Skeletal muscle cell (primary cell): ENCODE measurements around the gene FAM72B.
"Not testable (repeated sequence)": the region's sequence is repeated elsewhere in the genome, so short reads cannot be mapped to it uniquely, and the experiment has no call there.

Experiments
- DNase-seq: peaks from one replicate; pipeline ENCODE4 v3.0.0-alpha.2; 2010; ENCODE audit warnings: low read depth
- H3K4me3 ChIP-seq: 2 replicates; pipeline ENCODE4 v1.5.1; 2011; ENCODE audit warnings: low read depth, mild to moderate bottlenecking, control low read depth, low read length, moderate library complexity

The FAM72B gene

DNA sequence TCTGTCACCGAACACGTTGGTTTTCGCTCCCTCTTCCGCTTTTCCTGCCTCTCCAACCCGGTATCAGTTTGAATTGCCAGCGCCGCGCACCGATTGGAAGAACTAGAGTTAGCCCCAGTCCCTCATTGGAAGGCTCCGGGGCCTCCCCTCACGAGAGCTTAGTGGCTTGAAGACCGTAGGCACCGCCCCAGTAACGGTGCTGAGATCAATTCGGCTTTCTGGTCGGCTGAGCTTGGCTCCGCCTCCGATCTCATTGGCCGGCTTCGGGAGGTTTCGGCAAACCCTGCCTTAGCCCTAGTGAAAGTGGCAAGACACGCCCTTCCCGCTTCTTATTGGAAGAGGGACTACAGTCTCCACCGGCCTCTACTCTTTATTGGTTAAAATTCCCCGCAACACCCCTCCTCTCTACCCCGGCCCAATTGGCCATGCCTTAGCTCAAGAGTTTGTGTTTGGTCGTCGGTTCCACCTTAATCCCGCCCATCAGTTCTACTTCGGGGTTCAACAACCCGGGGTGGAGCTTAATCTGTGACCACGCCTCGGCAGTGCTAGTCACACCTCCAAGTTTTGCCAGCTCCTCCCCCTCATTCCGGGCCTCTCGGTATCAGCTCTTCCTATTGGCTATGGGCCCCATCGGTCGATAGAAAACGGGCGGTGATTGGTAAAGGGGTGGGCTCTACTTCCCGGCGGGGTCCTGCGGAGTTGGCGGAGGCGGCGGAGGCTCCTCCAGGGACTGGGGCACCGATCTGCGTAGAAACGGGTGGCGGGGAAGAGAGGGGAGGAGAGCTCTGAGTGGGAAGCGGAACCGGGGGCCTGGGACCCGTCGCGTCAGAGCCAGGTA, at the start of gene FAM72B, which contains the start of gene SRGAP2C:
Gene FAM72B, minus strand, starts transcription at position 51 of the 838 bp plus-strand sequence. CDS start 851 bp downstream, outside the sequence.
Gene SRGAP2C, plus strand, starts transcription at position 686 of the 838 bp plus-strand sequence. CDS start 2,472 bp downstream, outside the sequence.
- peak within 1 kb of the TSS; percentile 46 for H3K4me3 ChIP-seq
- peak; percentile 99 for DNase-seq

DNA sequence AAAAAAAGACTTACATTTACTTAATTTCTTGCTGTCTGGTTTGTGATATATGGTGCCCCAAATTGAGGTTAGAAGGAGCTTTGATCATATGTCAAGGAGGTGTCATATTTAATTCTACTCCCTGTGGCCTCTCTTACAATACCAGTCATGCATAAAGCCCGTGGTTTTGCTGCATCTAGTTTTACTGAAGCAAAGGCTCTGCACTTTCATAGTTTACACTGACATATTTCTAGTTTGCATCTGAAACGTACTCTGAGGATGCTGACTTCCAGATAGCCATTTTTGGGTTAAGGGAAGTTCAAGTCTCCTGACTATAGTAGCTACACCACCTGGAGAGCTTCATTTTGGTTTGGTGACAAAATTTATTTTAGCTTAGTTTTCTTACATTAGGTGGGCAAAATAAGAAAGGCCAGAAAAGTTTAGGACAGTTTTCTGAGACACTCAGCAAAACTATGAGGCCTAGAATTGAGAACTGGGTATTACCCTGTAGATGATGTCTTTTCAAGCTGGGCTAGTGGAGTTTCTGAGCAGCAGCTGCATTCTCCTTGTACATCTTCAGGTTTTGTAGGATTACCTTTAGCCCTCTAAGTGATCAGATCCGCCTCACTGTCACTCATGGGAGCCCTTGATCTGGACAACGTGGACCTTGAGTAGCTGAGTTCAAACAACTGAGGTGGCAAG, 48.4 kb upstream of the FAM72B start:
- DNase-seq, H3K4me3 ChIP-seq: not testable (repeated sequence)

DNA sequence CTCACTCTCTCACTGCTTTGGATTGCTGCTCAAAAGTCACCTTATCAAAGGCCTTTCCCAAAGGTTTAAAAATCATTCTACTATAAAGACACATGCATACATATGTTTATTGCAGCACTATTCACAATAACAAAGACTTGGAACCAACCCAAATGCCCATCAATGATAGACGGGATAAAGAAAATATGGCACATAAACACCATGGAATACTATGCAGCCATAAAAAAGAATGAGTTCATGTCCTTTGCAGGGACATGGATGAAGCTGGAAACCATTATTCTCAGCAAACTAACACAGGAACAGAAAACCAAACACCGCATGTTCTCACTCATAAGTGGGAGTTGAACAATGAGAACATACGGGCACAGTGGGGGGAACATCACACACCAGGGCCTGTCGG, 46.5 kb upstream of the FAM72B start:
- not testable (repeated sequence) for DNase-seq, H3K4me3 ChIP-seq

DNA sequence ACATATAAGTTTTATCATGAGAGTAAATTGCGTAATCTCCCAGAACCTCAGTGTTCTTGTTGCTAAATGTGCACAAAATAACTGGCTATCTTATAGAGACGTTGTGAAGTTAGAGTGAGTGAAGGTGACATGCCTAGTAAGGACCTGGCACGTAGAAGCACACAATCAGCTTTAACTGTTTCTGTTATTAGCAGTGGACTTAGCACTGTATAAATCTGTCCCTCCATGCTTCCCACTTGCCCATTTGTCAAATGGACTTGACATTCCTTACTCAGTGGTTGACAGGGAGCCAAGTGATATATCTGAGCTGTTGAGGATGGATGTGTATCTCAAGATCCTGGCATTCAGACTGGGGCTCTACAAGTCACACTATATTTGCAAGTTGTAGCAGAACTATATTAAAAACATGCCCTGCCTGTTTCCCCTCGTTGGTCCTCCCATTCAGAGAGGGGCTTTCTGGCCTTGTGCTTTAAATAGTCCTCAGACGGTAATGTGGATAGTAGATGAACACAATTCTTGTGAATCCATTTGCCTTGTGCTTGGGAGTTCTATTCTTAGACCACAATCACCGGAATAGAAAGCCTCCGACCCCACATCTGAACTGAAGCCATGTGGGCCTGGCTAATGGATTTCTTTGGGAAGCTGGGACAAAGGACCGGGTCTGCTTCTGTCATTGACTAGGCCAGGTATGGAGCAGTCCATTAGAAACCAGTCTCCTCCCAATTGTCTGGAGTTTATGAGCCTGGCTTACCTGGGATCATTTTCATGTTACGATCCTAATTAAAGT, 43.6 kb upstream of the FAM72B start:
- not testable (repeated sequence) for DNase-seq, H3K4me3 ChIP-seq

DNA sequence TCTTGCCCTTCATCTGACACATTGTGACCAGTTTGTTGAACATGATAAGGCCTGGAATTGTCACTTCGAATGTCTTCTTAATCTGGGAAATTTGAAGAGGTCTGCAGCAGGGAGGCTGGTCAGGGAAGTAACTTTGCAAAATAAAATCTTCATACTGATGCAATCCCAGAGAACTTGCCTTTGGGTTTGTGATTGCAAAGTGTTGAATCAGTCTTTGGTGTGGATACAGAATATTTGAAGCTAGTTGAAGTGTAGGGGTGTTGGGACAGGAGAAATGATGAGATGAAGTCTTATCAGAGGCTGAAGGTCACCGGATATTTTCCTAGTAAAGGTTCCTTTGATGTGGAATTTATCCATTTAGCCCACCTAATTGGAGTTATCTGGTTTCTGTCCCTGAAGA, 42.8 kb upstream of the FAM72B start:
- not testable (repeated sequence) for H3K4me3 ChIP-seq, DNase-seq

DNA sequence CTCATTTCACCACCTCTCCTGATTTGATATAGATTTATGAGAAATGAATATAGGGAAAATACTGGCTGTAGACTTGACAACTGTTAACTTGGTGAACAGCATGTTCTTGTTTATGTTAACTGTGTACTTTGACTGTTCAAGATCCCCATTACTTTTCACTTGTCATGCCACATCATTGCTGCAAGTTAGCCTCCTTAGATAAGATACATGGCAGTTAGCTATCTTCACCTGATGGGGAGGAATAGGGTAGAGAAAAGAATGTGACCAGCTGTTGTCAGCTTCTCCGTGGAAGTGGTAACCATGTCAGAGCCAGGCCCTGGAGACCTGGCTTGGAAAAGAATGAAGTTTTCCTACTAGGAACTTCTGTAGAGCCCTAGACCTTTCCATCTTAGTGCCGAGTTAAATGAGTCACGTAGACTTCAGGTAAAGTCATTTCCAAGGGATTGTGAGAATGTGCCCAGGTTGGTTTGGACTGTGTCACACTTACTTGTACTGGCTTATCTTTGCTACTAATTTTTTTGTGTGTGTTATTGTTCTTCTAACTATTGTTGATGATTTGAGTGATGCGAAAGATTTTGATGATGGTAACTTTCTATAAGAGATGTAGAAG, 42.3 kb upstream of the FAM72B start:
- H3K4me3 ChIP-seq, DNase-seq: not testable (repeated sequence)

DNA sequence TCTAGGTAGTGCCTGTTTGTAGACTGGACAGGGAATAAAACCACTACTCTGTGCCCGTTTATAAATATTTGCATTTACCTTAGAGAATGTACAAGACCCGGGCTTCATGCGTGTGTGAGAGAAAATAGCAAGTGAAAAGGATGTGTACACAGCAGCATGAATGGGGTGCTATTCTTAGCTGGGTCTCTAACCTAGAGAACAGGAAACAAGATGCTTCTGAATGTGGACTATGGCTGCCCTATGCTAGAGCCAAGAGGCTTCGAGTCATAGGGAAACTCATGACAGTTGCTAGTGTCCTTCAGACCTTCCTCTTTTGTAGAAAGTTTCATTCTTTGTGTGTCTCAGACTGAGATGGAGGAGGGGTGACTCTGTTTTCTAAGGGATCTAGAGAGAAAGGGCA, 40.6 kb upstream of the FAM72B start:
- not testable (repeated sequence) for H3K4me3 ChIP-seq, DNase-seq

DNA sequence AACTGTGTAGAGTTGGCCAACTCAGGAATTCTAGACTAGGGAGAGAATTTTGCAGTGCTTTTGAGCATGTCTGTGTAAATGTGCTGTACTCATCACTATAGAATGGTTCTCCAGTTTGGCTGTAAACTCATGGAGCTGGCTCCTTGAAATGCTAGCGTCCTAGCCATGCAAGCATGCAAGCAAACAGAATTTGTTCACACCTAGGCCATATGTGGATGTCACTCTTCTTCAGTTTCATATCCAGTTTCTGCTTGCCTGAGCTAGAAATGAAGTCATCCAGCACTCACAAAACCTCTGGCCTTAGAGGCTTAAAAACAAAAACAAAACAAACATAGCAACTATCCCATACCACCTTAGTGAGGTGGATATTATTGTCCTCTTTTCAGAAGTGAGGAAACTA, 37.6 kb upstream of the FAM72B start:
- DNase-seq, H3K4me3 ChIP-seq: not testable (repeated sequence)

DNA sequence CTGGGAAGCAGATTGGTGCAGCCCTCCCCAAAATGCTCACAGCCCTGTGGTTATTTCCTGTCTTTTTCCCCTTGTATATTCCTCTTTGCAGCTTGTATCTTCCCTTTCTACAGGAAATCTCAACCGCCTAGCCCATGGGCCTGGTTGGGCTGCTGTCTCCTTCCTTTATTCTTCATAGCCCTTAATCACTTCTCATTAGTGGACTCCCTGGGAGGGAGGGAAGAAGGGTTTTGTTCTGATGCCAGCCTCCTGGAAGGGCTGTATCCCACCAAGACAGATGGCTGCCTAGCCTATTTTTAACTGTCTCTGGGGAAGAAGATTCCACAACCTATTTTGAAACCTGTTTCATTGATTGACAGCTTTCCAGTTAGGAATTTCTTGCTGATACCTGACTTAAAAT, 32.5 kb upstream of the FAM72B start:
- H3K4me3 ChIP-seq, DNase-seq: not testable (repeated sequence)

DNA sequence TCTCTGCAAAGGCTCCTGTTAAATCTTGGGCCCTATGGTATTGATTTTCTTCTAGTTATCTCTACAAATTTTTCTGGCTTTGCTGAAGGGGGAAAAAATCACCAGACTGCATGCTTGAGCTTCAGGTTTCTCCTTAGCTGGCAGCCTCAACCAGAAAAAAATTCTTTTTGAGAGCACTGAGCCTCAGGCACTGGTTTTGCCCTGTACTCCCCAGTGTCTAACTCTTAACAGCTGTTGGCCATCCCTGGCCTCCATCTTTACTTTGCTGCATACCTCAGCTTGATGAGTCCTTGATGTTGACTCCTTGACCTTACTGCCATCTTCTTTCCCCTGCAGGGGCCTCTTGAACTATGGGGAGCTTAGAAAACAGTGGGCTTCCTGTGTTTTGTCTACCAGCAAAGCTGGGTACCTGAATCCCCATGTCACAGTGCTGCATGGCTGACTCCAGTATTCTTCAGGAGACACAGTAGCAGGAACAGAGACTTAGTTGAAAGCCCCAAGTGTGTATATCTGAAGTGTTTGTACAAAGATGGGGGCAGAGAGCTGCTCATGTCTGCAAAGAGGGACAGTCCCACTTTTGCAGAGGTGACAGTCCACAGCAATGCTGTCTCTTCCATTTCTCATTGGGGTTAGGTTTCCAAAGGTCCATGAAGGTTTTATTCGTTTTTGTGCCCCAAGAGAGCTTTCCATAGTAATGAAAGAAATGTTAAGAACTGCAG, 31.7 kb upstream of the FAM72B start:
- not testable (repeated sequence) for DNase-seq

DNA sequence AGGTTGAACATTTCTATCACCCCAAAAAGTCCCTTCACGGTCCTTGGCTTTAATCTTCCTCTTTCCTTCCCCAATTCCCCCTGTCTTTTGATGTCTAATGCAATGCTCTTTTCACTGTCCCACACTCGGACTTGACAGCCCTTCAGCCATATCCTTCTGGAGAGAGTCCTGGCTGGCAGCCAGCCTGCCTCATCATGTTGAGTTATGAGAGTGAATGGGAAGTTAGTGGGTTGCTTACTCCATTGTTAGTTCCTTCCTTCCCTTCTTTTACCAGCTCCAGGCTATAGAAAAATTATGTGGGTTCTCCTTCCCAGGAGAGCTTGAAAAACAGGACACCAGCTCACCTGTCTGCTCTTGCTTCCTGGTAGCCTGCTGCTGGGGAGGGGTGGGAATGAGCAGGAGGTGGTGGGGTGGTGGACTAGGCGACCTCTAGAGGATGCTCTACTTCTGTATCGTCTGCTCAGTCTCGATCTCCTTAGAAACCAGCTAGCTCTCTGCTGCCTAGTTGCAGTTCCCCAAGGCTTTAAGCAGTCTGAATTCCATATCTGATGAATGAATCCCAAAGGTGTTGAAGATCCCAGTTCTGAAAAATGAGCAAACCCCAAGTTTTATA, 30.5 kb upstream of the FAM72B start:
- DNase-seq, H3K4me3 ChIP-seq: not testable (repeated sequence)

More for the DNA sequence above, 31.7 kb upstream of the FAM72B start:
- not testable (repeated sequence) for H3K4me3 ChIP-seq

DNA sequence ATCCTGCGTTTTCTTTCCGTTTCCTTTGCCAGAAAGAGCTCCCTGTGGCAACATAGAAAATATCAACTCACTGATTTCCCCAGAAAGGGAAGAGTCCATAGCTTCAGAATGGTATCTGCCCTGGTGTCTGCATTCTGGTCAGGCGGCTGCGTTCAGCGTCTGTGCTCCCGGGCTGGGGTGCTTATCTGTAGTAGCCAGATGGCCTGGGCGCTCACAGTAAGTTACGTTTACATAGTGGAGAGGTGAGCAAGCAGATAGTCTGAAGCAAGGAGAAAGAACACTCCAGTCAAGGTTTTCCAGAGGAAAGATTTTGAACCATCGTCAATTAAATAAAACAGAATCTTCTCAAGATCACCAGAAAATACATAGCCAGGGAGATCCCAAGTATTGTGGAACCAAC, 29.4 kb upstream of the FAM72B start:
- not testable (repeated sequence) for DNase-seq, H3K4me3 ChIP-seq

DNA sequence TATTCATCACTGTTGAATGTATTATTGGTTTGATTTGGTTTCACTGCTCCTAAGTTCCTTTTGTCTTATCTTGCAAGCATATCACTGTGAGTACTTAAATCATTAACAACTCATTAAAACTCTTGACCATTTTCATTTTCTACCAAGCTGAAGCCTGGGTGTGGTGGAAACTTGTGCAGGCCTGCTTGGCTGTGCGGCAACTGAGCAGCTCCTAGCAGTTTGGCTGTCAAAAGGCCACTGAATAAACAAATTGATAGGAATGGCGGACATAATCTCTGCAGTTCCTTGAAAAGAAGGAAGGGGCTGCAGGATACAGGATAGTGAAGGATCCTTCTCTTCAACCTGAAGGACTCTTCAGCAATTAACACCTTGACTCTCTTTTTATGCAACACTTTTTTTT, 26.6 kb upstream of the FAM72B start:
- not testable (repeated sequence) for H3K4me3 ChIP-seq, DNase-seq

DNA sequence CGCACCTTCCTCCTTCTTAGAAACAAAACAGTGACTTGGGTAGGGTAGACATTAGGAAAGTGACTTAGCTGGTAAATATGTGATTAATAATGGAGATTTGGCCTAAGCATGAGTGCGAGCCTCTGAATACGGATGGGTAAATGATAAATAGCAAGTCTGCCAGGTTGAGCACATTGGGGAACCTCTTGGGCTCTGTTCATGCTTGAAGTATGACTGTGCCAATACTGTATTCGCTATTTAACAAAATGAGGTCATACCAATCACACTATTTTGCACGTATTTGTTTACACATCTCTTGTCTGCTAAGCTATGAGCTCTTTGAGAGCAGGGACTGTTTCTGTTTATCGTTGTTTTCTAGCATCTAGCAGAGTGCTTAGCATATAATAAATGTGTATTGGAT, 24.2 kb upstream of the FAM72B start:
- not testable (repeated sequence) for DNase-seq, H3K4me3 ChIP-seq

DNA sequence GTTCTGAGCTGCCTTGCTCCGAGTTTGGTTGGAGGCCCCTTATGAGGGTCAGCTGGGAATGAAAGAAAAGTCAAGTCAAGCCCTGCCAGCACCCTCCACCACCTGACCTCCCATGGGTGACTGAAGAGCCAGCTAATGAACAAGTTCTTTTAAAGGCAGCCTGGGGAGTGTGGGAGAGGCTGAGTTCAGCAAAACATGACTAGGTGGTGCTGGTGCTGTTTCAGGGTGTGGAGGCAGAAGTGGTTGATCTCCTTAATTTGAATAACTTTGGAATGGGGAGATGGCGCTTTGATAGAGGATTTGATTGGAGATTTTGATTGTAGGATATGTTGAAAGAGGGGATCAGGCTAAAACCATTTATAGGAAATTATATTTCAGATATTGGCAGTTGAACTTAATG, 23.2 kb upstream of the FAM72B start:
- not testable (repeated sequence) for DNase-seq, H3K4me3 ChIP-seq

DNA sequence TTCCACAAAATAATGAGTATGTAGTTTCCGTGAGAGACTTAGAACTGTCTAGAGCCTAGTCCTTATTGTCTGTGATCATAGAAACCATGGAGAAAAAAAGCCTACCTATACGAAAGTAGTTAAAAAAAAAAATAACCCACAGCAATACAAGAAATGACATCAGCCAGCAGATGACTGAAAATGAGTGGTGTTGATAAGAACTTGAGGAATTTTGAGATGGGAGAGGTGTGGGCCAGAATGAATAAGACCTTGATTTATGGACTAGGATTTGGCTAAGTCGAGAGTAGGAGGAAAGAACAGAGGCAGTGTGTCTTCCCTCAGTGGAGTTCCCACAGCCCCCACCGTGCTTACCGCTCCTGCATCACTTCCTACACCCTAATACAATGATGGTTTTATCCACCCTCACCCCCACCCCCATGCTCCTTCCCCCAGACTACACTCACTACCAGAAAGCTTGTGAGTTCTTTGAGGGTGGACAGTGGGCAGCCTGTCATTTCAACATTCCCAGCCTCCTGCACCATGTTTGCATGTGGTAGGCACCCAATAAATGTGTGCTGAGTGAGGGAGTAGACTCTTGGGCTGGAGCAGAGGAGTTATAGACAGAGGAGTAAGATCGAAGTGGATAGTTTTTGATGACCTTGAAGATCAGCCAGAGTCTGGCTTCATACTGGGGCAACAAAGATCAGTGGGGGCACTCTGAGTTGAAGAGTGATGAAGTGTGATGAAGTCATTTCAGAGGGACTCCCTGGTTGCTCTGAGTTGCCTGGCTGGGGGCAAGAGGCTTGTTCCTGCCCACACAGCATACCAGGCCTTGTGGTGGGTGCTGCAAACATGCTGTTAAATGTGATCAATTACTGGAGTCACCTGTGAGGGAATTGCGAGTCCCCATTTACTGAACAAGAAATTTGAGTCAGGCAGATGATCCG, 21.9 kb upstream of the FAM72B start:
- DNase-seq, H3K4me3 ChIP-seq: not testable (repeated sequence)

DNA sequence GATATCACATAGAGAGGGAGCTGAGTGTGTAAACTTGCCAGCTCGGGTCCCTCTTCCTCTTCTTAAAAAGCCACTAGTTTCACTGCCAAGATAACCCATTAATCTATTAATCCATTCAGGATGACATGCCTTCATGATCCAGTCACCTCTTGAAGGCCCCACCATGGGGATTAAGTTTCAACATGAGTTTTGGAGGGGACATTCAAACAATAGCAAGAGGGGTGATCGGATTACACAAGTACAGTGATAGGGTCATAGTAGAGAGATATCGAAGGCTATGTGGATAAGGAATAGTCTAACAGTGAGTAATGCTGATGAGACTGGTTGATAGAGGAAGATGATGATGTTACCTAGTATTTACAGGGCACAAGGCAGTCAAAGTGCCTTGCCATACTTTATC, 18.8 kb upstream of the FAM72B start:
- not testable (repeated sequence) for DNase-seq, H3K4me3 ChIP-seq
